Measurements from ENCODE around the gene CALML3.

DNA sequence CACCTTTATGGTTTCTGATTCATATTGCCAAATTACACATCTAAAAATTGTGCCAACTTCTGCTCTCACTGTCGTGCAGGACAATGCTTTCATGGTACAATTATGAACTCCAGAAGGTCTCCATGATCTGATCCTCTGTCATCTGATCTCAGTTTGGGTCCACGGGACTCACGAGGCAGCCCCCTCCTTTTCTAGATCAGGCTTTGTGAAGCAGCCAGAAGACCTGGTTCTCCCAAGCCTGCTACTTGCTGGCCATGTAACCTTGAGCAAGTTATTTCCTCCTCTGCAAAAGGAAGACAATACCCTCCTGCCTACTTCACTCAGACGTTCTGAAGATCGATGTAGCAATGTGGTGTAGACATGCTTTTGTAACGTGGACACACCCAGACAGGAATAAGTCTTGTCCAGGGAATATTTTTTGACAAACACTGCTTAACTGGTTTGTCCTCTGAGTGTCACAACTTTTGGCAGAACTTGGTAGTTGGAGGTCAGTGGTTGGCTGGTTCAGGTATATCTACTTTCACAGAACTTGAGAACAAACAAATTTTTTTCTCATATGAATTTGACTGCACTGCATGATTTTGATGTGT, 19.6 kb downstream of the CALML3 start:
- TF ChIP-seq, protein P1, sequence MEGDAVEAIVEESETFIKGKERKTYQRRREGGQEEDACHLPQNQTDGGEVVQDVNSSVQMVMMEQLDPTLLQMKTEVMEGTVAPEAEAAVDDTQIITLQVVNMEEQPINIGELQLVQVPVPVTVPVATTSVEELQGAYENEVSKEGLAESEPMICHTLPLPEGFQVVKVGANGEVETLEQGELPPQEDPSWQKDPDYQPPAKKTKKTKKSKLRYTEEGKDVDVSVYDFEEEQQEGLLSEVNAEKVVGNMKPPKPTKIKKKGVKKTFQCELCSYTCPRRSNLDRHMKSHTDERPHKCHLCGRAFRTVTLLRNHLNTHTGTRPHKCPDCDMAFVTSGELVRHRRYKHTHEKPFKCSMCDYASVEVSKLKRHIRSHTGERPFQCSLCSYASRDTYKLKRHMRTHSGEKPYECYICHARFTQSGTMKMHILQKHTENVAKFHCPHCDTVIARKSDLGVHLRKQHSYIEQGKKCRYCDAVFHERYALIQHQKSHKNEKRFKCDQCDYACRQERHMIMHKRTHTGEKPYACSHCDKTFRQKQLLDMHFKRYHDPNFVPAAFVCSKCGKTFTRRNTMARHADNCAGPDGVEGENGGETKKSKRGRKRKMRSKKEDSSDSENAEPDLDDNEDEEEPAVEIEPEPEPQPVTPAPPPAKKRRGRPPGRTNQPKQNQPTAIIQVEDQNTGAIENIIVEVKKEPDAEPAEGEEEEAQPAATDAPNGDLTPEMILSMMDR (IDR thresholded peaks at IDR 0.05) = no peak
- no peak for TF ChIP-seq POLR2AphosphoS5 (IDR thresholded peaks at IDR 0.05; ENCODE audit: low read depth, low read length)
- TF ChIP-seq SIN3A (IDR thresholded peaks at IDR 0.05; ENCODE audit: borderline replicate concordance, insufficient read depth, low read depth, low read length) = no peak
- TF ChIP-seq, protein P2, sequence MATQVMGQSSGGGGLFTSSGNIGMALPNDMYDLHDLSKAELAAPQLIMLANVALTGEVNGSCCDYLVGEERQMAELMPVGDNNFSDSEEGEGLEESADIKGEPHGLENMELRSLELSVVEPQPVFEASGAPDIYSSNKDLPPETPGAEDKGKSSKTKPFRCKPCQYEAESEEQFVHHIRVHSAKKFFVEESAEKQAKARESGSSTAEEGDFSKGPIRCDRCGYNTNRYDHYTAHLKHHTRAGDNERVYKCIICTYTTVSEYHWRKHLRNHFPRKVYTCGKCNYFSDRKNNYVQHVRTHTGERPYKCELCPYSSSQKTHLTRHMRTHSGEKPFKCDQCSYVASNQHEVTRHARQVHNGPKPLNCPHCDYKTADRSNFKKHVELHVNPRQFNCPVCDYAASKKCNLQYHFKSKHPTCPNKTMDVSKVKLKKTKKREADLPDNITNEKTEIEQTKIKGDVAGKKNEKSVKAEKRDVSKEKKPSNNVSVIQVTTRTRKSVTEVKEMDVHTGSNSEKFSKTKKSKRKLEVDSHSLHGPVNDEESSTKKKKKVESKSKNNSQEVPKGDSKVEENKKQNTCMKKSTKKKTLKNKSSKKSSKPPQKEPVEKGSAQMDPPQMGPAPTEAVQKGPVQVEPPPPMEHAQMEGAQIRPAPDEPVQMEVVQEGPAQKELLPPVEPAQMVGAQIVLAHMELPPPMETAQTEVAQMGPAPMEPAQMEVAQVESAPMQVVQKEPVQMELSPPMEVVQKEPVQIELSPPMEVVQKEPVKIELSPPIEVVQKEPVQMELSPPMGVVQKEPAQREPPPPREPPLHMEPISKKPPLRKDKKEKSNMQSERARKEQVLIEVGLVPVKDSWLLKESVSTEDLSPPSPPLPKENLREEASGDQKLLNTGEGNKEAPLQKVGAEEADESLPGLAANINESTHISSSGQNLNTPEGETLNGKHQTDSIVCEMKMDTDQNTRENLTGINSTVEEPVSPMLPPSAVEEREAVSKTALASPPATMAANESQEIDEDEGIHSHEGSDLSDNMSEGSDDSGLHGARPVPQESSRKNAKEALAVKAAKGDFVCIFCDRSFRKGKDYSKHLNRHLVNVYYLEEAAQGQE (IDR thresholded peaks at IDR 0.05; ENCODE audit: insufficient read depth in 1 of 2, low read depth in 2 of 2, low read length in 1 of 2) = no peak
